Measurements from ENCODE around the gene COL13A1. TPM values are rescaled to one million over a fixed set of nuclear protein-coding genes. Genes with fewer than 3 reads are reported as not detected.
A peak's percentile ranks its signal among the peaks of the same experiment; 100 is the strongest.

The COL13A1 gene
- total RNA-seq, 1 donor from 2014 or later = not detected

- intact Hi-C loops (cut with DNase I) = no loop called here
- no peaks in the 10 kb centered on the region for H3K9me3 ChIP-seq
- H3K27me3 ChIP-seq = no peaks in the 10 kb centered on the region
- H3K4me1 ChIP-seq = peaks cover 44% of the 10 kb centered on the region
- no peak overlapping the region for H3K27ac ChIP-seq
- no peaks in the 10 kb centered on the region for H3K36me3 ChIP-seq
- DNase-seq (ENCODE audit: extremely low spot score in 2 of 2) = no peak
- no peak for TF ChIP-seq POLR2A (IDR thresholded peaks at IDR 0.05)
- no peak for TF ChIP-seq CTCF (IDR thresholded peaks at IDR 0.05)
- no peak for TF ChIP-seq POLR2AphosphoS5 (IDR thresholded peaks at IDR 0.05; ENCODE audit: insufficient read depth in 1 of 2, low read depth in 1 of 2)
- no peak overlapping the region for H3K4me3 ChIP-seq
Observed at GRCh38 chr10:69907517-69907916, 105.8 kb downstream of the COL13A1 start.

- Histone ChIP-seq H3K4me1 (peaks cover 50% of the 10 kb centered on the region), H3K4me3 (no peak overlapping the region), H3K9me3 (no peaks in the 10 kb centered on the region), H3K36me3 (no peaks in the 10 kb centered on the region), H3K27me3 (no peaks in the 10 kb centered on the region), H3K27ac (no peak overlapping the region)
- intact Hi-C loops (cut with DNase I) = no loop called here
- TF ChIP-seq POLR2A (IDR thresholded peaks at IDR 0.05) (no peak), POLR2AphosphoS5 (IDR thresholded peaks at IDR 0.05; ENCODE audit: insufficient read depth in 1 of 2, low read depth in 1 of 2) (no peak), CTCF (IDR thresholded peaks at IDR 0.05) (no peak)
- DNase-seq (ENCODE audit: extremely low spot score in 2 of 2) = no peak
Observed at GRCh38 chr10:69908124-69908523, 106.4 kb downstream of the COL13A1 start.

GRCh38 chr10:69910561-69910960, 108.9 kb downstream of the COL13A1 start:
- no peak for TF ChIP-seq POLR2A (IDR thresholded peaks at IDR 0.05)
- no peak for TF ChIP-seq POLR2AphosphoS5 (IDR thresholded peaks at IDR 0.05; ENCODE audit: insufficient read depth in 1 of 2, low read depth in 1 of 2)
- no peak for TF ChIP-seq CTCF (IDR thresholded peaks at IDR 0.05)
- intact Hi-C loops (cut with DNase I) = loop anchor here (10.0 kb wide), 1 partner anchor 106 kb away; the partner anchor contains the start of gene COL13A1
- no peaks in the 10 kb centered on the region for H3K9me3 ChIP-seq
- H3K36me3 ChIP-seq = no peaks in the 10 kb centered on the region
- H3K27me3 ChIP-seq = no peaks in the 10 kb centered on the region
- H3K4me1 ChIP-seq = peaks cover 55% of the 10 kb centered on the region
- peak overlapping the region; percentile 70 for H3K27ac ChIP-seq
- no peak overlapping the region for H3K4me3 ChIP-seq
- DNase-seq (ENCODE audit: extremely low spot score in 2 of 2) = no peak

- peaks cover 55% of the 10 kb centered on the region for H3K4me1 ChIP-seq
- no peak overlapping the region for H3K4me3 ChIP-seq
- no peaks in the 10 kb centered on the region for H3K27me3 ChIP-seq
- H3K9me3 ChIP-seq = no peaks in the 10 kb centered on the region
- TF ChIP-seq CTCF (IDR thresholded peaks at IDR 0.05) (no peak), POLR2AphosphoS5 (IDR thresholded peaks at IDR 0.05; ENCODE audit: insufficient read depth in 1 of 2, low read depth in 1 of 2) (peak; percentile 28 to 39)
- intact Hi-C loops (cut with DNase I) = loop anchor here (10.0 kb wide), 1 partner anchor 107 kb away; the partner anchor contains the start of gene COL13A1
- DNase-seq (ENCODE audit: extremely low spot score in 2 of 2) = peak in 1 of 2 donors; percentile 91
- H3K36me3 ChIP-seq = no peaks in the 10 kb centered on the region
- H3K27ac ChIP-seq = peak overlapping the region; percentile 70
Observed at GRCh38 chr10:69911613-69912528, 110.2 kb downstream of the COL13A1 start.

- no peak for DNase-seq (ENCODE audit: extremely low spot score in 2 of 2)
- intact Hi-C loops (cut with DNase I) = loop anchor here (10.0 kb wide), 1 partner anchor 108 kb away; the partner anchor contains the start of gene COL13A1
- TF ChIP-seq POLR2AphosphoS5 (IDR thresholded peaks at IDR 0.05; ENCODE audit: insufficient read depth in 1 of 2, low read depth in 1 of 2) (no peak), POLR2A (IDR thresholded peaks at IDR 0.05) (no peak), CTCF (IDR thresholded peaks at IDR 0.05) (no peak)
Observed at GRCh38 chr10:69912589-69912988, 110.9 kb downstream of the COL13A1 start.

More at GRCh38 chr10:69912589-69912988, 110.9 kb downstream of the COL13A1 start:
- peaks cover 55% of the 10 kb centered on the region for H3K4me1 ChIP-seq
- H3K9me3 ChIP-seq = no peaks in the 10 kb centered on the region
- H3K27ac ChIP-seq = peak overlapping the region; percentile 70
- H3K4me3 ChIP-seq = no peak overlapping the region
- H3K36me3 ChIP-seq = no peaks in the 10 kb centered on the region
- no peaks in the 10 kb centered on the region for H3K27me3 ChIP-seq

Data from vagina (tissue), 2 donors.